ENCODE measurements around the gene AGAP2. TPM values are rescaled to one million over a fixed set of nuclear protein-coding genes. Genes with fewer than 3 reads are reported as not detected.

The AGAP2 gene
- total and polyA plus RNA-seq, 9 of the 15 experiments (the other 6 are each of a cell fraction or from before 2014, with no cell fraction given): 0.04 to 0.77 (median 0.28) TPM; not detected in 1

GRCh38 chr12:57688931-57689330 is 49.6 kb downstream of the AGAP2 start:
- ChIA-PET CTCF (ENCODE audit: low intra/inter-chr PET ratio) (no interaction called here), POLR2A (interaction anchor here (0.7 kb wide), 1 partner anchor 403 kb away, joined by 3 read pairs; no protein-coding TSS in a partner anchor)
- no peaks in the 10 kb centered on the region for H3K9me3 ChIP-seq (replicated peaks; ENCODE audit: control insufficient read depth, insufficient read depth, low read depth, low read length)
- no peaks in the 10 kb centered on the region for H3K9me1 ChIP-seq (ENCODE audit: control insufficient read depth, insufficient read depth, low read length)
- in situ Hi-C loops (cut with MboI): no loop called here
- no peak overlapping the region for H3K9ac ChIP-seq (ENCODE audit: insufficient read depth in 1 of 2, low read depth in 2 of 2, low read length in 2 of 2)
- no peaks in the 10 kb centered on the region for H3K79me2 ChIP-seq (ENCODE audit: control insufficient read depth, insufficient read depth, low read length)
- intact Hi-C loops (cut with micrococcal nuclease): no loop called here
- no peak for TF ChIP-seq ZBTB9 (CRISPR knock-in tag; IDR thresholded peaks at IDR 0.05)
- no peak for TF ChIP-seq ZKSCAN8 (CRISPR knock-in tag; IDR thresholded peaks at IDR 0.05)
- no peak for TF ChIP-seq SRSF9 (IDR thresholded peaks at IDR 0.05; ENCODE audit: borderline replicate concordance, low read depth, low read length)
- no peak for TF ChIP-seq ZNF3 (CRISPR knock-in tag; IDR thresholded peaks at IDR 0.05)
- TF ChIP-seq POLR3A (IDR thresholded peaks at IDR 0.05; ENCODE audit: borderline replicate concordance, extremely low read depth, insufficient read depth, insufficient read length): no peak
- TF ChIP-seq, protein P1, sequence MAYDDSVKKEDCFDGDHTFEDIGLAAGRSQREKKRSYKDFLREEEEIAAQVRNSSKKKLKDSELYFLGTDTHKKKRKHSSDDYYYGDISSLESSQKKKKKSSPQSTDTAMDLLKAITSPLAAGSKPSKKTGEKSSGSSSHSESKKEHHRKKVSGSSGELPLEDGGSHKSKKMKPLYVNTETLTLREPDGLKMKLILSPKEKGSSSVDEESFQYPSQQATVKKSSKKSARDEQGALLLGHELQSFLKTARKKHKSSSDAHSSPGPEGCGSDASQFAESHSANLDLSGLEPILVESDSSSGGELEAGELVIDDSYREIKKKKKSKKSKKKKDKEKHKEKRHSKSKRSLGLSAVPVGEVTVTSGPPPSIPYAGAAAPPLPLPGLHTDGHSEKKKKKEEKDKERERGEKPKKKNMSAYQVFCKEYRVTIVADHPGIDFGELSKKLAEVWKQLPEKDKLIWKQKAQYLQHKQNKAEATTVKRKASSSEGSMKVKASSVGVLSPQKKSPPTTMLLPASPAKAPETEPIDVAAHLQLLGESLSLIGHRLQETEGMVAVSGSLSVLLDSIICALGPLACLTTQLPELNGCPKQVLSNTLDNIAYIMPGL (CRISPR knock-in tag; IDR thresholded peaks at IDR 0.05): no peak
- no peak for TF ChIP-seq SAFB (IDR thresholded peaks at IDR 0.05; ENCODE audit: borderline replicate concordance, low read depth, low read length)
- no peak for TF ChIP-seq MCM5 (IDR thresholded peaks at IDR 0.05; ENCODE audit: low read depth)
- TF ChIP-seq ZNF431 (CRISPR knock-in tag; IDR thresholded peaks at IDR 0.05): no peak
- TF ChIP-seq NFYB (IDR thresholded peaks at IDR 0.05; ENCODE audit: extremely low read depth, insufficient read length): no peak
- no peak for TF ChIP-seq TCF3 (CRISPR knock-in tag; IDR thresholded peaks at IDR 0.05)
- no peak for TF ChIP-seq TBL1XR1 (IDR thresholded peaks at IDR 0.05; ENCODE audit: low read length in 2 of 2)
- no peak overlapping the region for H3K4me3 ChIP-seq
- no peaks in the 10 kb centered on the region for H3K36me3 ChIP-seq (ENCODE audit: control insufficient read depth, insufficient read depth, low read length)
- no peaks in the 10 kb centered on the region for H3K27me3 ChIP-seq (ENCODE audit: control insufficient read depth in 2 of 2, insufficient read depth in 2 of 2, low read length in 2 of 2)
- no peak overlapping the region for H2AFZ ChIP-seq (ENCODE audit: low read depth, low read length)
- H3K4me2 ChIP-seq (ENCODE audit: insufficient read depth, low read length): no peak overlapping the region
- ATAC-seq: no peak
- H4K20me1 ChIP-seq (replicated peaks; ENCODE audit: control insufficient read depth, insufficient read depth, low read length): no peaks in the 10 kb centered on the region
- DNase-seq (ENCODE audit: extremely low read depth in 1 of 4, low spot score in 3 of 4): no peak
- FAIRE-seq: no peak
- peaks cover 3% of the 10 kb centered on the region in 2 experiments; a peak in 2 of 5 replicates for H3K4me1 ChIP-seq (replicated peaks in 1 of 2; ENCODE audit: control insufficient read depth in 2 of 2, insufficient read depth in 2 of 2, low read length in 2 of 2)
- no TSS peak for BruUV-seq (replicated peaks)
- H3K27ac ChIP-seq (ENCODE audit: extremely low read depth, low read depth, low read length): no peak overlapping the region
- 0% methylated on average over 2 of the region's 2 CpGs for WGBS (ENCODE audit: insufficient coverage, low coverage, missing lambda C conversion rate)
